Activated T-helper 17 cell treated with anti-CD3 and anti-CD28 coated beads, Interleukin-2, amount 50 U/mL, for 72 hours (primary cell): ENCODE measurements around the gene AGPAT2. TPM values are rescaled to one million over a fixed set of nuclear protein-coding genes. Genes with fewer than 3 reads are reported as not detected.

ENCODE experiments used
- ATAC-seq: fragments of 150-1000 bp; cut with Tn5 transposase; replicated peaks from 2 replicates; pipeline ENCODE4 v1.10.0; 2021; ENCODE audit warnings: mild to moderate bottlenecking, moderate library complexity
- H3K27ac Mint-ChIP-seq: one replicate; pipeline ENCODE4 v1.8.0; 2022; ENCODE audit warnings: mixed read lengths
- H3K27me3 Mint-ChIP-seq: one replicate; pipeline ENCODE4 v1.8.0; 2022; ENCODE audit warnings: mixed read lengths
- H3K36me3 Mint-ChIP-seq: one replicate; pipeline ENCODE4 v1.8.0; 2022; ENCODE audit warnings: low read depth, mild to moderate bottlenecking, mixed read lengths
- H3K4me1 Mint-ChIP-seq: one replicate; pipeline ENCODE4 v1.8.0; 2022; ENCODE audit warnings: mixed read lengths
- H3K4me3 Mint-ChIP-seq: one replicate; pipeline ENCODE4 v1.8.0; 2022; ENCODE audit warnings: mild to moderate bottlenecking, mixed read lengths
- H3K9me3 Mint-ChIP-seq: one replicate; pipeline ENCODE4 v1.8.0; 2022; ENCODE audit warnings: mixed read lengths
- total RNA-seq, 2 donors: library from RNA; stranded (reverse); gene quantifications; one replicate each; pipeline ENCODE4 v1.2.3, GENCODE V29; 2022

Gene AGPAT2
- total RNA-seq, 2 donors from 2014 or later, result 14.6 to 15.6 TPM

DNA sequence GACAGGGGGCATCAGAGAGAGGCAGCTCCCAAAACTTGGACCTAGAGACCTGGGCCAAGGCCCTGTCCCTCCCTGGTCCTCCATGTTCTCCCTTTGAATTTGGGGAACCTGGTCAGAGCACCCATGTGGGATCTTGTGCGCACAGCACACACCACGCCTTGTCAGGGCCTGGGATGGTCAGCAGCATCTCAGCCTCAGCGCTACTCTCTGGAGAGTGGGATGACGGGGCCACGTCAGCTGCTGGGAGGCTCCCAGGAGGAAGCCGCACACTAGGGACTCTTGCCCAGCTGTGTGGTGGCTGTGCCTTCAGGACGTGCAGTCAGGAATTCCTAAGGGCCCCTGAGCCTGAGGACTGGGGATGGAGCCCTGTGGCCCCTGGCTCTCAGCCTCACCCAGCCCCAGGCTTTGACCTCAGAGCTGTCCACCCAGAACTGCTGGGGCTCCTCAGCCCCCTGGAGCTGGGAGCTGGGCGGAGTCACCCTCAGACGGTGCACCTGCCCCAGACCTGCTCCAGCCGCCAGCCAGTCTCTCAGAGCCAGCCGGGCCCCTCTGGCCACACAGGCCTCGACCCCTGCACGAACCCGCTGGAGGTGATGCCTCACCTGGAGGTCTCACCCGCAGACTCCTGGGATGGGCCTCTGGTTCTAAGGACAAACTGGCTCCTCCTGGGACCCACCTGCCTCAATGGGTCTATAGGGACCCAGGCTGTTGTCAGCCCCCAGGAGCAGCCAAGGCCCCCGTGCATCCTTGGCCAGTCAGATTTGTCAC, 62.9 kb downstream of the AGPAT2 start:
- Mint-ChIP-seq H3K27me3 (peaks cover 3% of the 10 kb centered on the region), H3K36me3 (no peaks in the 10 kb centered on the region), H3K9me3 (no peaks in the 10 kb centered on the region), H3K4me1 (no peaks in the 10 kb centered on the region), H3K4me3 (no peak overlapping the region), H3K27ac (no peak overlapping the region)
- ATAC-seq, result no peak

- H3K27ac Mint-ChIP-seq, result no peak overlapping the region
- no peak for ATAC-seq
- H3K9me3 Mint-ChIP-seq, result no peaks in the 10 kb centered on the region
- H3K4me3 Mint-ChIP-seq, result no peak overlapping the region
- H3K27me3 Mint-ChIP-seq, result peaks cover 7% of the 10 kb centered on the region
- no peaks in the 10 kb centered on the region for H3K36me3 Mint-ChIP-seq
- no peaks in the 10 kb centered on the region for H3K4me1 Mint-ChIP-seq
Observed at GRCh38 chr9:136623842-136624183, 63.4 kb downstream of the AGPAT2 start.

Other genes with a start within 250 kb of the AGPAT2 start
- gene INPP5E, start 247.6 kb downstream of the AGPAT2 start, total RNA-seq, result 10 to 100 TPM; 14.2 to 18.2 TPM
- gene SEC16A, start 204.4 kb downstream of the AGPAT2 start, total RNA-seq, result 10 to 100 TPM; 56.0 to 85.3 TPM
- 10 to 100 TPM; 63.8 to 65.9 TPM for gene NOTCH1, start 141.4 kb downstream of the AGPAT2 start, total RNA-seq
- 1 to 10 TPM in 1 of 2 donors, under 1 TPM in 1; 0.78 to 1.0 TPM for gene EGFL7, start 24.5 kb downstream of the AGPAT2 start, total RNA-seq
- not detected for gene DIPK1B, start 25.1 kb upstream of the AGPAT2 start, total RNA-seq
- 1 to 10 TPM; 1.0 to 1.8 TPM for gene LCN10, start 55.5 kb upstream of the AGPAT2 start, total RNA-seq
- not detected for gene LCN6, start 61.1 kb upstream of the AGPAT2 start, total RNA-seq
- gene LCN8, start 70.8 kb upstream of the AGPAT2 start, total RNA-seq, result not detected
- not detected for gene LCN15, start 77.1 kb upstream of the AGPAT2 start, total RNA-seq
- 10 to 100 TPM; 30.1 to 30.7 TPM for gene TMEM141, start 103.9 kb upstream of the AGPAT2 start, total RNA-seq
- gene CCDC183, start 108.9 kb upstream of the AGPAT2 start, total RNA-seq, result 1 to 10 TPM in 1 of 2 donors, under 1 TPM in 1; 0.41 to 2.1 TPM
- 100 to 1,000 TPM in 1 of 2 donors, 10 to 100 TPM in 1; 51.5 to 108 TPM for gene RABL6, start 120.5 kb upstream of the AGPAT2 start, total RNA-seq
- 10 to 100 TPM in 1 of 2 donors, 1 to 10 TPM in 1; 4.3 to 12.9 TPM for gene AJM1, start 155.0 kb upstream of the AGPAT2 start, total RNA-seq
- gene PHPT1, start 162.0 kb upstream of the AGPAT2 start, total RNA-seq, result 100 to 1,000 TPM; 138 to 194 TPM
- gene MAMDC4, start 164.9 kb upstream of the AGPAT2 start, total RNA-seq, result 10 to 100 TPM; 18.6 to 27.4 TPM
- 100 to 1,000 TPM; 221 to 265 TPM for gene EDF1, start 178.9 kb upstream of the AGPAT2 start, total RNA-seq
- gene TRAF2, start 199.1 kb upstream of the AGPAT2 start, total RNA-seq, result 10 to 100 TPM; 54.4 to 56.8 TPM